ENCODE results near the gene ABLIM1. TPM values are rescaled to one million over a fixed set of nuclear protein-coding genes. Genes with fewer than 3 reads are reported as not detected.
A peak's percentile ranks its signal among the peaks of the same experiment; 100 is the strongest.

ABLIM1 gene
- total RNA-seq, 1 experiment from 2014 or later, result 274 TPM

DNA sequence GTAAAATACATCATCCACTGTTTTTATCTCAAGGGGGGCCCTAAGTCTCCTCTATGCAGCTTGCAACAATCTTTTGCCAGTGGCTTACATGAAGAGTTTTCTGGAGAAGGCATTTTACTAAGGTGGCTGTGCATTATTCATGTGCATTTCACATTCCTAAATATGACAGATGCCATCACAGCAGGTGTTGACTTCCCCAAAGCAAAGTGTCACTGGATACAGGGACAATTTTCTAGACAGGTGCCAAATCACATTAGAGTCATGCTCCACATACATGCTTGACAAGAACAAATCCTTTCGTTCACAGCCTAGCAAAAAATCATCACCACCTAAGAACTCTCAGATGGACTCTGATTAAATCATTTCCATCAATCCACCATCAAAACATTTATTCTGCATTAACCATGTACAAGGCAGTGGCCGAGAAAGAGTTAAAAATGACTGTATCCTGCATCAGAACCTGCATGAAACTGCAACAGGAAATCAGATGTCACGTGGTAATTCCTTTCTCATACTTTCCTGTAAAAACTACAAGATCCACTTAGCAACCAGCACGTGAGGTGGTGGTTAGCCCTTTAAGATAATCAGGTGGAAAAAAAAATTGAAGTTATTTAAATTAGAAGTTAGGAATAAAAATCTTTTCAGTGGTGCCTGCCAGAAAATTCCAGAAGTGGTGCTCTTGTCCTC, 165.6 kb downstream of the ABLIM1 start:
- no peak overlapping the region for H3K4me3 ChIP-seq (ENCODE audit: low read depth in 2 of 2, low read length in 2 of 2)
- CTCF ChIA-PET, result no interaction called here
- peaks cover 25% of the 10 kb centered on the region for H3K4me1 ChIP-seq (ENCODE audit: control insufficient read depth, insufficient read depth, low read length)
- intact Hi-C loops (cut with micrococcal nuclease; ENCODE audit: unreplicated experiment), result no loop called here
- in situ Hi-C loops (cut with HindIII; ENCODE audit: low pct_unique_long_range_greater_than_20kb, low sequenced_read_pairs), result no loop called here
- H3K9me3 ChIP-seq (ENCODE audit: control insufficient read depth, insufficient read depth, low read depth, low read length), result no peaks in the 10 kb centered on the region
- H3K27ac ChIP-seq (ENCODE audit: low read length), result no peak overlapping the region
- POLR2A ChIA-PET, result no interaction called here
- TF ChIP-seq, protein P1, sequence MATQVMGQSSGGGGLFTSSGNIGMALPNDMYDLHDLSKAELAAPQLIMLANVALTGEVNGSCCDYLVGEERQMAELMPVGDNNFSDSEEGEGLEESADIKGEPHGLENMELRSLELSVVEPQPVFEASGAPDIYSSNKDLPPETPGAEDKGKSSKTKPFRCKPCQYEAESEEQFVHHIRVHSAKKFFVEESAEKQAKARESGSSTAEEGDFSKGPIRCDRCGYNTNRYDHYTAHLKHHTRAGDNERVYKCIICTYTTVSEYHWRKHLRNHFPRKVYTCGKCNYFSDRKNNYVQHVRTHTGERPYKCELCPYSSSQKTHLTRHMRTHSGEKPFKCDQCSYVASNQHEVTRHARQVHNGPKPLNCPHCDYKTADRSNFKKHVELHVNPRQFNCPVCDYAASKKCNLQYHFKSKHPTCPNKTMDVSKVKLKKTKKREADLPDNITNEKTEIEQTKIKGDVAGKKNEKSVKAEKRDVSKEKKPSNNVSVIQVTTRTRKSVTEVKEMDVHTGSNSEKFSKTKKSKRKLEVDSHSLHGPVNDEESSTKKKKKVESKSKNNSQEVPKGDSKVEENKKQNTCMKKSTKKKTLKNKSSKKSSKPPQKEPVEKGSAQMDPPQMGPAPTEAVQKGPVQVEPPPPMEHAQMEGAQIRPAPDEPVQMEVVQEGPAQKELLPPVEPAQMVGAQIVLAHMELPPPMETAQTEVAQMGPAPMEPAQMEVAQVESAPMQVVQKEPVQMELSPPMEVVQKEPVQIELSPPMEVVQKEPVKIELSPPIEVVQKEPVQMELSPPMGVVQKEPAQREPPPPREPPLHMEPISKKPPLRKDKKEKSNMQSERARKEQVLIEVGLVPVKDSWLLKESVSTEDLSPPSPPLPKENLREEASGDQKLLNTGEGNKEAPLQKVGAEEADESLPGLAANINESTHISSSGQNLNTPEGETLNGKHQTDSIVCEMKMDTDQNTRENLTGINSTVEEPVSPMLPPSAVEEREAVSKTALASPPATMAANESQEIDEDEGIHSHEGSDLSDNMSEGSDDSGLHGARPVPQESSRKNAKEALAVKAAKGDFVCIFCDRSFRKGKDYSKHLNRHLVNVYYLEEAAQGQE (IDR thresholded peaks at IDR 0.05; ENCODE audit: insufficient read depth in 1 of 2, low read depth in 2 of 2, low read length in 1 of 2), result no peak
- no peak for TF ChIP-seq POLR2AphosphoS5 (IDR thresholded peaks at IDR 0.05; ENCODE audit: low read depth, low read length)
- TF ChIP-seq TCF7L2 (IDR thresholded peaks at IDR 0.05; ENCODE audit: low read depth, low read length), result no peak
- no peak for TF ChIP-seq CTCF (IDR thresholded peaks at IDR 0.05)
- no peak for TF ChIP-seq SIN3A (IDR thresholded peaks at IDR 0.05; ENCODE audit: borderline replicate concordance, insufficient read depth, low read depth, low read length)
- ATAC-seq, result no peak
- BruUV-seq (replicated peaks), result no TSS peak
- DNase-seq (ENCODE audit: low read depth, low spot score), result no peak
- no peaks in the 10 kb centered on the region for H3K27me3 ChIP-seq (ENCODE audit: control insufficient read depth, insufficient read depth, low read length)
- H3K36me3 ChIP-seq (ENCODE audit: control insufficient read depth, insufficient read depth, low read length), result peaks cover 9% of the 10 kb centered on the region; the same call in 1 of the 2 replicates

DNA sequence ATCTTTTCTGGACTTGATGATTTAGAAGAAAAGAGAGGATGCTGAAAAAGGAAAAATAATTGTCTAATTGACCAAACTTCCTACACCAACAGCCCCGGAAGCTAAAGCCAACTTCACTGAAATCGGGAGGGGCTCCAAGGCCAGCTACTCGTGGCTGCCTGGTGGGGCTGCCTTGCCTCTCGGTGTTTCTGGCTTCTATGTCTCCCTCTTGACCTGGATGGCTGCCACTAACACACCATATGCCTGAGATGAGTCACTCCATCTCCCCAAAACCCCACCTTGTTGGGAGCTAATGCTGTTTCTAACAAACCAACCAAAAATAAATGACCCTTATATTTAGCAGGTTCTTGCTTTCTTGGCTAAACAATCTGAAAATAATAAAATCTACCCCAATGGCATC, 166.1 kb downstream of the ABLIM1 start:
- intact Hi-C loops (cut with micrococcal nuclease; ENCODE audit: unreplicated experiment) (no loop called here), in situ Hi-C loops (cut with HindIII; ENCODE audit: low pct_unique_long_range_greater_than_20kb, low sequenced_read_pairs) (no loop called here)
- CTCF ChIA-PET, result no interaction called here
- Histone ChIP-seq H3K4me3 (ENCODE audit: low read depth in 2 of 2, low read length in 2 of 2) (no peak overlapping the region), H3K27me3 (ENCODE audit: control insufficient read depth, insufficient read depth, low read length) (no peaks in the 10 kb centered on the region), H3K36me3 (ENCODE audit: control insufficient read depth, insufficient read depth, low read length) (peaks cover 9% of the 10 kb centered on the region; the same call in 1 of the 2 replicates), H3K27ac (ENCODE audit: low read length) (peak overlapping the region; percentile 9; the same call in 1 of the 2 replicates), H3K9me3 (ENCODE audit: control insufficient read depth, insufficient read depth, low read depth, low read length) (no peaks in the 10 kb centered on the region), H3K4me1 (ENCODE audit: control insufficient read depth, insufficient read depth, low read length) (peaks cover 25% of the 10 kb centered on the region)
- ATAC-seq, result no peak
- POLR2A ChIA-PET, result no interaction called here
- BruUV-seq (replicated peaks), result no TSS peak
- no peak for DNase-seq (ENCODE audit: low read depth, low spot score)
- TF ChIP-seq TCF7L2 (IDR thresholded peaks at IDR 0.05; ENCODE audit: low read depth, low read length), result no peak
- no peak for TF ChIP-seq CTCF (IDR thresholded peaks at IDR 0.05)
- no peak for TF ChIP-seq POLR2AphosphoS5 (IDR thresholded peaks at IDR 0.05; ENCODE audit: low read depth, low read length)
- TF ChIP-seq, protein P1 (IDR thresholded peaks at IDR 0.05; ENCODE audit: insufficient read depth in 1 of 2, low read depth in 2 of 2, low read length in 1 of 2), result no peak
- TF ChIP-seq SIN3A (IDR thresholded peaks at IDR 0.05; ENCODE audit: borderline replicate concordance, insufficient read depth, low read depth, low read length), result no peak

Data from Panc1 (cell line).